IPS-20b (cell line): Measurements from ENCODE around the gene CEP164.
"Not testable (repeated sequence)": the region's sequence is repeated elsewhere in the genome, so short reads cannot be mapped to it uniquely, and the experiment has no call there.

ENCODE experiments used
- H3K27ac ChIP-seq: one replicate; pipeline ENCODE4 v1.5.1; 2013; ENCODE audit warnings: low read length
- H3K27me3 ChIP-seq: 2 replicates; pipeline ENCODE4 v1.6.1; 2013; ENCODE audit warnings: mild to moderate bottlenecking, low read length, inconsistent platforms; ENCODE audit not compliant: insufficient read depth
- H3K36me3 ChIP-seq: 2 replicates; pipeline ENCODE4 v1.6.1; 2013; ENCODE audit warnings: low read depth, mild to moderate bottlenecking, inconsistent platforms, low read length, moderate library complexity; ENCODE audit not compliant: insufficient read depth
- H3K4me1 ChIP-seq: 2 replicates; pipeline ENCODE4 v1.6.1; 2013; ENCODE audit warnings: mild to moderate bottlenecking, control low read depth, inconsistent platforms, low read length, moderate library complexity; ENCODE audit not compliant: insufficient read depth
- H3K4me3 ChIP-seq: 2 replicates; pipeline ENCODE4 v1.5.1; 2013; ENCODE audit warnings: mild to moderate bottlenecking, low read length, inconsistent platforms
- H3K9ac ChIP-seq: 2 replicates; pipeline ENCODE4 v1.6.1; 2013; ENCODE audit warnings: low read depth, mild to moderate bottlenecking, inconsistent platforms, low read length, moderate library complexity
- H3K9me3 ChIP-seq: 2 replicates; pipeline ENCODE4 v1.6.1; 2013; ENCODE audit warnings: mild to moderate bottlenecking, low read depth, low read length, inconsistent platforms; ENCODE audit not compliant: insufficient read depth

Gene CEP164

DNA sequence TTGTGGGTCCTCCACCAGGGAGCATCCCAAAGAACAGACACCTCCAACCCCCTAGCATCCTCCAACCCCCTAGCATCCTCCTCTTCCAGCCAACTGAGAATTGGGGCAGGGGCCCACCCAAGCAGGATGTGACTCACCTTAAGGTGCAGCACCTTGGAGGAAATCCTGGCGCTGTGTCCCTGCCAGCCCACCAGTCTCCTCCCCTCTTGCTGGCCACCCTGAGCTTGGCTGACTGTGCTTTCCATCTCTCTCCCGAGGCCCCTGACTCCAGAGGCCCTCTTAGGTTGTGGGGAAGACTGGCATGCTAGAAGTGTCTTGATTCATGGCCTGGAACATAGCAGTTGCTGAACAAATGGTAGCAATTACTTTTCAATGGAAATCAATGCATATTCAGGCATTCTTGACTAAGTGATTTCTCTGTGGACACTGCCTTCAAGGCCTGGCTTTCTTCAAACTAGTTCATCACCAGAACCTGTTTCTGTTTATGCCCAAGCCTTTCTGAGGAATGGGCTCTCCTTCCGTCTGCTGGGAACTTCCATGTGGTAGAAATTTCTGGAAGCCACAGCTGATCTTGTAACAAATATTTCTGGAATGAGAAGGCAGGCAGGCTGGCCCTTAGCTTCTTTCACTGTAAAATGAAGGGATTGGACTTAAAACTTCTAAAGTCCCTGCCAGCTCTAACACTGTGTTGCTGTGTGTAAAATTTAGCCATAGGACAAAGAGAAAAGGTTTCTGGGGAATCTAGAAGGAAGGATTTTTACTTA is 60.5 kb downstream of the CEP164 start:
- Histone ChIP-seq H3K27me3 (no peaks in the 10 kb centered on the region), H3K9me3 (no peaks in the 10 kb centered on the region), H3K9ac (no peak overlapping the region), H3K4me1 (no peaks in the 10 kb centered on the region), H3K36me3 (peaks cover 38% of the 10 kb centered on the region), H3K4me3 (no peak overlapping the region), H3K27ac (no peak overlapping the region)

DNA sequence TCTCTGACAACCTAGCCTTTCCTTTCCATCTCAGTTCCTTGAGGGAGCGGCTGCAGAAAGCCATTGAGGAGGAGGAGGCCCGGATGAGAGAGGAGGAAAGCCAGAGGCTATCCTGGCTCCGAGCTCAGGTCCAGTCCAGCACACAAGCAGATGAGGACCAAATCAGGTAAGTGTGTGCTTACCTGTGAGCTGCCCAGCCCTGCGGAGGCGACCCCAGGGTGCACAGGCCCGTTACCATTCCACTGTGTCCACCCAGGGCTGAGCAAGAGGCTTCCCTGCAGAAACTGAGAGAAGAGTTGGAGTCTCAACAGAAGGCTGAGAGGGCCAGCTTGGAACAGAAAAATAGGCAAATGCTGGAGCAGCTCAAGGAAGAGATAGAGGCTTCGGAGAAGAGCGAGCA is 63.1 kb downstream of the CEP164 start:
- no peaks in the 10 kb centered on the region for H3K27me3 ChIP-seq
- no peak overlapping the region for H3K4me3 ChIP-seq
- H3K9ac ChIP-seq: no peak overlapping the region
- no peaks in the 10 kb centered on the region for H3K4me1 ChIP-seq
- H3K9me3 ChIP-seq: no peaks in the 10 kb centered on the region
- H3K36me3 ChIP-seq: peaks cover 51% of the 10 kb centered on the region
- no peak overlapping the region for H3K27ac ChIP-seq

DNA sequence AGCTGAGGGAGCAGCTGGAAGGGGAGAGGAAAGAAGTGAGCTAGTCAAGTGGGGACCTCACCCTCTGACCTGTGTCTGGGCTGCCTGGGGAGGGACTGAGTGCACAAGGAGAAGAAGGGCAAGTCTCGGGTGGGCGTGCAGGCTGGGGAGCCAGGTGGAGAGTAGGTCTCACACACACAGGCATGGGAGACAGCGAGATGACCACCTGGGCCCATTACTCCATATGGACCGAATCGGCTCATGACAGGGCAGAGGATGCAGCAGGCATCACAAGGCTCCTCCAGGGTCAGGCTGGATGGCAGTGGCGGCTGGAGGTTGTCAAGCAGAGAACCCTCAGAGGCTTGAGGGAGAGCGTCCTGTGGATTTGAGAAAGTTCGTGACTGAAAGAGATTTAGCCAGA is 63.5 kb downstream of the CEP164 start:
- Histone ChIP-seq H3K4me3 (no peak overlapping the region), H3K9me3 (no peaks in the 10 kb centered on the region), H3K9ac (no peak overlapping the region), H3K27me3 (no peaks in the 10 kb centered on the region), H3K27ac (no peak overlapping the region), H3K4me1 (no peaks in the 10 kb centered on the region), H3K36me3 (peaks cover 54% of the 10 kb centered on the region)

DNA sequence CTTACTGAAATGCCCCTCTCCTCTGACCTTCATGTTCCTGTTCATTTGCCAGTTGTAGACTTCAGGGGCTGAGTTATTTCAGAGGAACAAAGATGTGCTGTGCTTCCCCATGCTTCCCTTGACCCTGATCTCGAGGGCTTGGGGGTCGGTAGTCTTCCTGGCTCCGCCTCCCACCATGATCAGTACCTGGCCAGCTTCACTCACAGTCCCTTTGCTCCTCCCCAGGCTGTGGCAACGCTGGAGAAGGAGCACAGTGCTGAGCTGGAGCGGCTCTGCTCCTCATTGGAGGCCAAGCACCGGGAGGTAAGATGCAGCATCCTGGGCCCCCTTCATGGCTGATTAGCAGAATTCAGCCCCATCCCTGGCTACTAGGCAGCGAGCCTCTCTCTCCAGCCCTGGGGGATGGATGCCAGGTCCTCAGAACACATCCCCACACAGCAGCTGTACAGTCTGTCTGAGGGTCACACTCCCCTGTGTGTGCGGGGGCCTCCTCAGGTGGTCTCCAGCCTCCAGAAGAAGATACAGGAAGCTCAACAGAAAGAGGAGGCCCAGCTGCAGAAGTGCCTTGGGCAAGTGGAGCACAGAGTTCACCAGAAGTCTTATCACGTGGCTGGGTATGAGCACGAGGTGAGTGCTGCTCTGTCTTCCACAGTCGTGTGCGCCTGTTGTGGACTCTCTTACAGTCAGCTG is 64.5 kb downstream of the CEP164 start:
- Histone ChIP-seq H3K36me3 (peaks cover 64% of the 10 kb centered on the region), H3K4me1 (no peaks in the 10 kb centered on the region), H3K27ac (no peak overlapping the region), H3K9me3 (no peaks in the 10 kb centered on the region), H3K9ac (no peak overlapping the region), H3K27me3 (no peaks in the 10 kb centered on the region), H3K4me3 (no peak overlapping the region)

DNA sequence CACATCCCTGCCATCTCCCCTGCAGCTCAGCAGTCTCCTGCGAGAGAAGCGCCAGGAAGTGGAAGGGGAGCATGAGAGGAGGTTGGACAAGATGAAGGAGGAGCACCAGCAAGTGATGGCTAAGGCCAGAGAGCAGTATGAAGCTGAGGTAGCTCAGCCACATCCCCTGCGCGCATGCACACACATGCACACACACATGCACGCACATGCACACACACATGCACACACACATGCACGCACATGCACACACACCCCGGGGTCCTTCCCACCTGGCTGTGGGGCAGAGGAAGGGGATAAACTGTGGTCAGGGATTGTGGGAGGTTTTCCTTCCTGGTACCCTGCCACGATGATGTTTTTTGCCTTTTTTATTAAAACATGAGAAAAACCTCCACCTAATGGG is 65.3 kb downstream of the CEP164 start:
- Histone ChIP-seq H3K27me3 (no peaks in the 10 kb centered on the region), H3K9me3 (peaks cover 6% of the 10 kb centered on the region; the same call in 1 of the 2 replicates), H3K36me3 (peaks cover 64% of the 10 kb centered on the region), H3K27ac (no peak overlapping the region), H3K9ac (no peak overlapping the region), H3K4me3 (no peak overlapping the region), H3K4me1 (no peaks in the 10 kb centered on the region)

DNA sequence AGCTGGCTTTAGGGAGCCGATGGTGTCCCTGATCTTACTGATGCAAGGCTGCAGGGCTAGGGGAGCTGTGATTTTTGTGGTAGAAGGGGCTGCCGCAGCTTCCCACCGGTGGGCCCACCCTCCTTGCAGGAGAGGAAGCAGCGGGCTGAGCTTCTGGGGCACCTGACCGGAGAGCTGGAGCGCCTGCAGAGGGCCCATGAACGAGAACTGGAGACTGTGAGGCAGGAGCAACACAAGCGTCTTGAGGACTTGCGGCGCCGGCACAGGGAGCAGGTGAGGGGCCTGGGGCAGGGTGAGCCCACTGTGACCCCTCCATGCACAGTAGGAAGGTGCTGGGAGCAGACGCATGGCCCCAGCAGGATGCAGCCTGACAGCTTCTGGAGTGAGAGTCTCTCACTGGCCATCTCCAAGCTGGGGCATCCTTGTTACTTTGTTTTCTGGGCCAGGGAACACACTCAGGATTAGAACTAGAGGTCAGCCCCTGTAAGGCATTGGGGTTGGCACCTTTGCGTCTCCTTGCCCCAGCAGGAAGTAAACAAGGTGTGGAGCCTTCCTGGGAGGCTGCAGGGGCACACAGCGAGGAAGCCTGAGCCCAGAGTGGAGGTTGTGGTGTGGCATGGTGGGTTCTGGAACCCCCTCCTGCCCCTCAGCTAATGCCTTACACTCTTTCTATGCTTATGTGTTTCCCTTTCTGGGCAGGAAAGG is 66.7 kb downstream of the CEP164 start:
- no peaks in the 10 kb centered on the region for H3K4me1 ChIP-seq
- H3K27me3 ChIP-seq: no peaks in the 10 kb centered on the region
- H3K36me3 ChIP-seq: peaks cover 68% of the 10 kb centered on the region

DNA sequence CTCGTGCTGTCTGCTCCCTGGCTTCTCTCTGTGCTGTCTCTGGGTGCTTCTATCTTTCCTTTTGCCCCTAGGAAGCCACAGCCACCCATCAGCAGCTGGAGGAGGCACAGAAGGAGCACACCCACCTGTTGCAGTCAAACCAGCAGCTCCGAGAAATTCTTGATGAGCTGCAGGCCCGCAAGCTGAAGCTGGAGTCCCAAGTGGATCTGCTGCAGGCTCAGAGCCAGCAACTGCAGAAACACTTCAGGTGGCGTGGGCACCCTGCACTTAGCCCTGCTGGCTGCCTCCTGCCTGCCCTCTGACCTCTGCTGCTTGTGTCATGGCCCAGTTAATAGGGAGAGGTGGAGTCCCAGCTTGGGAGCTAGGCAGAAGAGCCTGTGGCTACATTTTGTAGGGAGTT is 67.8 kb downstream of the CEP164 start:
- Histone ChIP-seq H3K4me3 (no peak overlapping the region), H3K36me3 (peaks cover 68% of the 10 kb centered on the region), H3K4me1 (no peaks in the 10 kb centered on the region), H3K27ac (no peak overlapping the region), H3K9ac (no peak overlapping the region), H3K27me3 (no peaks in the 10 kb centered on the region), H3K9me3 (peaks cover 14% of the 10 kb centered on the region)

More for the DNA sequence above, 66.7 kb downstream of the CEP164 start:
- Histone ChIP-seq H3K9ac (no peak overlapping the region), H3K4me3 (no peak overlapping the region), H3K27ac (no peak overlapping the region), H3K9me3 (peaks cover 14% of the 10 kb centered on the region)

DNA sequence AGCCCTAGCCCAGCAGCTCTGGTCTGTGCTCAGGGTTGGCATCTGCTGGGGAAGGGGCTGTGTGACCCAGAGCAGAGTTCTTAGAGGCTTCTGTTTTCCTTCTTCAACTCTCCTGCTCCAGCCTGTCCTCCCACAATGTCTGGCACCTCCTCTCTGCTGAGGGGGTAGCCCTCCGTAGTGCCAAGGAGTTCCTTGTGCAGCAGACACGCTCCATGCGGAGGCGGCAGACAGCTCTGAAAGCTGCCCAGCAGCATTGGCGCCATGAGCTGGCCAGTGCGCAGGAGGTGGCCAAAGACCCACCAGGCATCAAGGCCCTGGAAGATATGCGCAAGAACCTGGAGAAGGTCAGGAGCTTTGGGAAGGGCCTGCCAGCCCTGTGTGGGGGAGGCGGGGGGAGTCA is 69.3 kb downstream of the CEP164 start:
- no peak overlapping the region for H3K9ac ChIP-seq
- H3K9me3 ChIP-seq: peaks cover 14% of the 10 kb centered on the region
- H3K36me3 ChIP-seq: peaks cover 65% of the 10 kb centered on the region
- no peaks in the 10 kb centered on the region for H3K4me1 ChIP-seq
- no peak overlapping the region for H3K27ac ChIP-seq
- no peaks in the 10 kb centered on the region for H3K27me3 ChIP-seq
- H3K4me3 ChIP-seq: no peak overlapping the region

DNA sequence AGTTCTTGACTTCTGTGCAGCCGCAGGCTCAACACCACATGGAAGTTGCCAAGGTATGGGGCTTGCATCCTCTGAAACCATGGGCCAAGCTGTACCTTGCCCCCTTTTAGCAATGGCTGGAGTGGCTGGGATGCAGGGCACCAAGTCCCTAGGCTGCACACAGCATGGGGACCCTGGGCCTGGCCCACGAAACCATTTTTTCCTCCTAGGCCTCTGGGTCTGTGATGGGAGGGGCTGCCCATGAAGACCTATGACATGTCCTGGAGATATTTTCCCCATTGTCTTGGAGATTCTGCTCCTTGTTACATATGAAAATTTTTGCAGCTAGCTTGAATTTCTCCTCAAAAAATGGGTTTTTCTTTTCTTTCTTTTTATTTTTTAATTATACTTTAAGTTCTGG is 71.0 kb downstream of the CEP164 start:
- not testable (repeated sequence) for H3K4me3 ChIP-seq, H3K27me3 ChIP-seq
- peaks cover 49% of the 10 kb centered on the region for H3K36me3 ChIP-seq

DNA sequence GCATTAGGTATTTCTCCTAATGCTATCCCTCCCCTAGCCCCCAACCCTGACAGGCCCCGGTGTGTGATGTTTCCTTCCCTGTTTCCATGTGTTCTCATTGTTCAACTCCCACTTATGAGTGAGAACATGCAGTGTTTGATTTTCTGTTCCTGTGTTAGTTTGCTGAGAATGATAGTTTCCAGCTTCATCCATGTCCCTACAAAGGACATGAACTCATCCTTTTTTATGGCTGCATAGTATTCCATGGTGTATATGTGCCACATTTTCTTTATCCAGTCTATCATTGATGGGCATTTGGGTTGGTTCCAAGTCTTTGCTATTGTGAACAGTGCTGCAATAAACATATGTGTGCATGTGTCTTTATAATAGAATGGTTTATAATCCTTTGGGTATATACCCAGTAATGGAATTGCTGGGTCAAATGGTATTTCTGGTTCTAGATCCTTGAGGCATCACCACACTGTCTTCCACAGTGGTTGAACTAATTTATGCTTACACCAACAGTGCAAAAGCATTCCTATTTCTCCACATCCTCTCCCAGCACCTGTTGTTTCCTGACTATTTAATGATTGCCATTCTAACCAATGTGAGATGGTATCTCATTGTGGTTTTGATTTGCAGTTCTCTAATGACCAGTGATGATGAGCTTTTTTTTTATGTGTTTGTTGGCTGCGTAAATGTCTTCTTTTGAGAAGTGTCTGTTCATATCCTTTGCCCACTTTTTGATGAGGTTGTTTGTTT is 71.6 kb downstream of the CEP164 start:
- H3K27me3 ChIP-seq, H3K27ac ChIP-seq, H3K4me3 ChIP-seq, H3K9ac ChIP-seq, H3K4me1 ChIP-seq: not testable (repeated sequence)
- H3K9me3 ChIP-seq: peaks cover 14% of the 10 kb centered on the region
- H3K36me3 ChIP-seq: peaks cover 43% of the 10 kb centered on the region

More for the DNA sequence above, 71.0 kb downstream of the CEP164 start:
- not testable (repeated sequence) for H3K27ac ChIP-seq, H3K9ac ChIP-seq, H3K4me1 ChIP-seq
- peaks cover 14% of the 10 kb centered on the region for H3K9me3 ChIP-seq

DNA sequence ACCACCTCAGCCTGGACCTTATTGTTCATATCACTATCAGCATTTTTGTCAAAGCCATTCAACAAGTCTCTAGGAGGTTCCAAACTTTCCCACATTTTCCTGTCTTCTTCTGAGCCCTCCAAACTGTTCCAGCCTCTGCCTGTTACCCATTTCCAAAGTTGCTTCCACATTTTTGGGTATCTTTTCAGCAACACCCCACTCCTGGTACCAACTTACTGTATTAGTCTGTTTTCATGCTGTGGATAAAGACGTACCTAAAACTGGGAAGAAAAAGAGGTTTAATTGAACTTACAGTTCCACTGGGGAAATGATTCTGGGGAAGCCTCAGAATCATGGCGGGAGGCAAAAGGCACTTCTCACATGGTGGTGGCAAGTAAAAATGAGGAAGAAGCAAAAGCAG is 78.2 kb downstream of the CEP164 start:
- not testable (repeated sequence) for H3K4me3 ChIP-seq, H3K9me3 ChIP-seq, H3K27me3 ChIP-seq, H3K27ac ChIP-seq, H3K9ac ChIP-seq, H3K4me1 ChIP-seq
- H3K36me3 ChIP-seq: peaks cover 14% of the 10 kb centered on the region
